Panc1 (cell line): ENCODE measurements around the gene PDE3A. TPM values are rescaled to one million over a fixed set of nuclear protein-coding genes. Genes with fewer than 3 reads are reported as not detected.

Experiments used
- ATAC-seq: fragments of 200-7000 bp; cut with Tn5 transposase; 2 replicates; pipeline ENCODE4 v1.9.1; 2020; ENCODE audit warnings: mild to moderate bottlenecking, moderate library complexity
- BruUV-seq: library from RNA; stranded (reverse); fragments of 400-500 nt; replicated peaks from 2 replicates; lab custom pipeline; 2021; lab: Mats Ljungman, UMichigan
- CTCF ChIA-PET: fragments of 300-600 bp; sonication (Branson Sonifier 250); formaldehyde crosslinking; loops from one replicate; lab custom pipeline; 2022; ENCODE audit warnings: antibody characterized with exemption; lab: Charles Lee
- POLR2A ChIA-PET: fragments of 300-600 bp; sonication (Branson Sonifier 250); formaldehyde crosslinking; loops from one replicate; lab custom pipeline; 2022; ENCODE audit warnings: antibody characterized with exemption; lab: Charles Lee
- DNase-seq: peaks from one replicate; pipeline ENCODE4 v3.0.0-alpha.2; 2010; ENCODE audit warnings: low read depth, low spot score
- H3K27ac ChIP-seq: 2 replicates; pipeline ENCODE4 v1.5.1; 2011; ENCODE audit warnings: mild to moderate bottlenecking, low read length, inconsistent platforms
- H3K27me3 ChIP-seq: fragments of 200-500 bp; sonication (Bioruptor generic); 2 replicates; pipeline ENCODE4 v1.6.0; 2014; ENCODE audit warnings: low read length, inconsistent platforms; ENCODE audit not compliant: control insufficient read depth, insufficient read depth
- H3K36me3 ChIP-seq: fragments of 200-500 bp; sonication (Bioruptor generic); 2 replicates; pipeline ENCODE4 v1.5.1; 2014; ENCODE audit warnings: inconsistent platforms, mild to moderate bottlenecking, low read length, moderate library complexity; ENCODE audit not compliant: control insufficient read depth, insufficient read depth
- H3K4me1 ChIP-seq: 2 replicates; pipeline ENCODE4 v1.5.1; 2011; ENCODE audit warnings: inconsistent platforms, mild to moderate bottlenecking, low read length, moderate library complexity; ENCODE audit not compliant: control insufficient read depth, insufficient read depth
- H3K4me3 ChIP-seq, 2 experiments: 2 replicates each; pipeline ENCODE4 v1.5.1; 2011 to 2012; ENCODE audit warnings: low read depth in 2 of 2, low read length in 2 of 2, mild to moderate bottlenecking in 2 of 2, inconsistent platforms in 1 of 2, moderate library complexity in 1 of 2
- H3K9me3 ChIP-seq: fragments of 200-500 bp; sonication (Bioruptor generic); 2 replicates; pipeline ENCODE4 v1.5.1; 2014; ENCODE audit warnings: low read depth, mild to moderate bottlenecking, inconsistent platforms, low read length, moderate library complexity; ENCODE audit not compliant: control insufficient read depth, insufficient read depth
- POLR2AphosphoS5 ChIP-seq: IDR thresholded peaks from 2 replicates; pipeline ENCODE4 v1.6.1; 2012; ENCODE audit warnings: mild to moderate bottlenecking, low read depth, low read length, moderate library complexity
- SIN3A ChIP-seq: IDR thresholded peaks from 2 replicates; pipeline ENCODE4 v1.6.1; 2012; ENCODE audit warnings: low read depth, mild to moderate bottlenecking, low read length, moderate library complexity, borderline replicate concordance; ENCODE audit not compliant: insufficient read depth
- TCF7L2 ChIP-seq: IDR thresholded peaks from 2 replicates; pipeline ENCODE4 v1.6.1; 2011; ENCODE audit warnings: mild to moderate bottlenecking, low read depth, low read length, inconsistent platforms
- in situ Hi-C: cut with HindIII; loops from 2 replicates; pipeline ENCODE4 v1.10.0; 2016; ENCODE audit warnings: low sequenced_read_pairs, low pct_unique_long_range_greater_than_20kb
- intact Hi-C: fragments of 100-400 bp; cut with micrococcal nuclease; formaldehyde crosslinking; loops from one replicate; pipeline ENCODE4 v1.10.0; 2022; ENCODE audit not compliant: unreplicated experiment
- total RNA-seq: library from RNA; stranded (reverse); gene quantifications from one replicate; pipeline ENCODE4 v1.2.1, GENCODE V29; 2021; ENCODE audit not compliant: unreplicated experiment
- TF ChIP-seq, protein P1 (sequence below): fragments of 450-650 bp; IDR thresholded peaks from 2 replicates; pipeline ENCODE4 v1.5.1; 2017; ENCODE audit warnings: mild to moderate bottlenecking
- TF ChIP-seq, protein P2 (sequence below), 2 experiments: IDR thresholded peaks; 2 replicates each; pipeline ENCODE4 v1.6.1; 2011 to 2012; ENCODE audit warnings: low read depth in 2 of 2, control low read depth in 1 of 2, low read length in 1 of 2, mild to moderate bottlenecking in 1 of 2, moderate library complexity in 1 of 2; ENCODE audit not compliant: insufficient read depth in 1 of 2

The PDE3A gene
- total RNA-seq, 1 experiment from 2014 or later: 0.03 TPM

DNA sequence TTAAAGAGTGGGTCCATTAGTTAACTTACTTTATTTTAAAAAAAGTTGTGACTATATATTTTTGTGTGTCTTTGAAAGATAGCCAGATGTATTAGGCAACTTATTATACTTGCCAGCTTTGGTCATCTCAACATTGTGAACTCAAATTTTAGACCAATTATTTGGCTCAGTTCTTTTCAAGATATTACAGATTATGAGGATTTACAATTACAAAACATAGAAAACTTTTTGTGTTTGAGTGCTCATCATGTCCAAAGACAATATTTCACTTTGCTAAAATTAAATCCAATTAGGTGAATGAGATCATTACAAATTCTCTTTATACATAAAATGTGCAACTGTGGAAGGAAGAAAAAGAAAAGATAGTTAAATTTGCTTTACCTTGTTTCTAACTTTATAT is 18.3 kb upstream of the PDE3A start:
- Histone ChIP-seq H3K27me3 (no peaks in the 10 kb centered on the region), H3K27ac (no peak overlapping the region), H3K36me3 (no peaks in the 10 kb centered on the region), H3K9me3 (no peaks in the 10 kb centered on the region), H3K4me1 (no peaks in the 10 kb centered on the region), H3K4me3 (no peak overlapping the region)
- ATAC-seq (no peak), DNase-seq (no peak)
- in situ Hi-C loops (no loop called here), intact Hi-C loops (no loop called here)
- BruUV-seq: no TSS peak
- CTCF ChIA-PET: no interaction called here
- POLR2A ChIA-PET: no interaction called here
- TF ChIP-seq, protein P1, sequence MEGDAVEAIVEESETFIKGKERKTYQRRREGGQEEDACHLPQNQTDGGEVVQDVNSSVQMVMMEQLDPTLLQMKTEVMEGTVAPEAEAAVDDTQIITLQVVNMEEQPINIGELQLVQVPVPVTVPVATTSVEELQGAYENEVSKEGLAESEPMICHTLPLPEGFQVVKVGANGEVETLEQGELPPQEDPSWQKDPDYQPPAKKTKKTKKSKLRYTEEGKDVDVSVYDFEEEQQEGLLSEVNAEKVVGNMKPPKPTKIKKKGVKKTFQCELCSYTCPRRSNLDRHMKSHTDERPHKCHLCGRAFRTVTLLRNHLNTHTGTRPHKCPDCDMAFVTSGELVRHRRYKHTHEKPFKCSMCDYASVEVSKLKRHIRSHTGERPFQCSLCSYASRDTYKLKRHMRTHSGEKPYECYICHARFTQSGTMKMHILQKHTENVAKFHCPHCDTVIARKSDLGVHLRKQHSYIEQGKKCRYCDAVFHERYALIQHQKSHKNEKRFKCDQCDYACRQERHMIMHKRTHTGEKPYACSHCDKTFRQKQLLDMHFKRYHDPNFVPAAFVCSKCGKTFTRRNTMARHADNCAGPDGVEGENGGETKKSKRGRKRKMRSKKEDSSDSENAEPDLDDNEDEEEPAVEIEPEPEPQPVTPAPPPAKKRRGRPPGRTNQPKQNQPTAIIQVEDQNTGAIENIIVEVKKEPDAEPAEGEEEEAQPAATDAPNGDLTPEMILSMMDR: no peak
- no peak for TF ChIP-seq SIN3A

DNA sequence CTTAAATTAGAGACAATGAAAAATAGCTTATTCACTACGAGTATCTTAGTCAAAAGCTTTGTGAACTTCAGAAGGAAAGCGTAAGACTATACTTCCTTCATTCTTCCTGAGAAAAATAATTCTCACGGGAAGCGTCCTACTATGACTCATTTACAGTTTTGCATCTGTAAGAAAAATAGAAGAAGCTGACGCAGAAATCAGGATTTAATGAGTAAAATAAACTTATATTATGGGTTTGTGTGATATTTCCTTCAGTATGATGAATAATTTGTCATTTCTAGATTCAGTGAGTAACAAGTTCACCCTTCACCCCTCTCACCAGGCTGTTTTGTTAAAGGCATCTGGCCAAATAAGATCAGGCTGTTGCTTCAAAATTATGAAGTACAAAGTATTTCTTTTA is 17.8 kb upstream of the PDE3A start:
- DNase-seq (no peak), ATAC-seq (no peak)
- H3K4me1 ChIP-seq: no peaks in the 10 kb centered on the region
- ChIA-PET POLR2A (no interaction called here), CTCF (no interaction called here)
- no peak overlapping the region for H3K27ac ChIP-seq
- in situ Hi-C loops: no loop called here
- TF ChIP-seq TCF7L2 (no peak), POLR2AphosphoS5 (no peak), SIN3A (no peak)
- TF ChIP-seq, protein P2, sequence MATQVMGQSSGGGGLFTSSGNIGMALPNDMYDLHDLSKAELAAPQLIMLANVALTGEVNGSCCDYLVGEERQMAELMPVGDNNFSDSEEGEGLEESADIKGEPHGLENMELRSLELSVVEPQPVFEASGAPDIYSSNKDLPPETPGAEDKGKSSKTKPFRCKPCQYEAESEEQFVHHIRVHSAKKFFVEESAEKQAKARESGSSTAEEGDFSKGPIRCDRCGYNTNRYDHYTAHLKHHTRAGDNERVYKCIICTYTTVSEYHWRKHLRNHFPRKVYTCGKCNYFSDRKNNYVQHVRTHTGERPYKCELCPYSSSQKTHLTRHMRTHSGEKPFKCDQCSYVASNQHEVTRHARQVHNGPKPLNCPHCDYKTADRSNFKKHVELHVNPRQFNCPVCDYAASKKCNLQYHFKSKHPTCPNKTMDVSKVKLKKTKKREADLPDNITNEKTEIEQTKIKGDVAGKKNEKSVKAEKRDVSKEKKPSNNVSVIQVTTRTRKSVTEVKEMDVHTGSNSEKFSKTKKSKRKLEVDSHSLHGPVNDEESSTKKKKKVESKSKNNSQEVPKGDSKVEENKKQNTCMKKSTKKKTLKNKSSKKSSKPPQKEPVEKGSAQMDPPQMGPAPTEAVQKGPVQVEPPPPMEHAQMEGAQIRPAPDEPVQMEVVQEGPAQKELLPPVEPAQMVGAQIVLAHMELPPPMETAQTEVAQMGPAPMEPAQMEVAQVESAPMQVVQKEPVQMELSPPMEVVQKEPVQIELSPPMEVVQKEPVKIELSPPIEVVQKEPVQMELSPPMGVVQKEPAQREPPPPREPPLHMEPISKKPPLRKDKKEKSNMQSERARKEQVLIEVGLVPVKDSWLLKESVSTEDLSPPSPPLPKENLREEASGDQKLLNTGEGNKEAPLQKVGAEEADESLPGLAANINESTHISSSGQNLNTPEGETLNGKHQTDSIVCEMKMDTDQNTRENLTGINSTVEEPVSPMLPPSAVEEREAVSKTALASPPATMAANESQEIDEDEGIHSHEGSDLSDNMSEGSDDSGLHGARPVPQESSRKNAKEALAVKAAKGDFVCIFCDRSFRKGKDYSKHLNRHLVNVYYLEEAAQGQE (IDR thresholded peaks at IDR 0.05; ENCODE audit: insufficient read depth in 1 of 2, low read depth in 2 of 2, low read length in 1 of 2): no peak
- TF ChIP-seq, protein P1: no peak
- H3K36me3 ChIP-seq: no peaks in the 10 kb centered on the region
- intact Hi-C loops: no loop called here
- H3K27me3 ChIP-seq: no peaks in the 10 kb centered on the region
- no peaks in the 10 kb centered on the region for H3K9me3 ChIP-seq
- no peak overlapping the region for H3K4me3 ChIP-seq
- BruUV-seq: no TSS peak

DNA sequence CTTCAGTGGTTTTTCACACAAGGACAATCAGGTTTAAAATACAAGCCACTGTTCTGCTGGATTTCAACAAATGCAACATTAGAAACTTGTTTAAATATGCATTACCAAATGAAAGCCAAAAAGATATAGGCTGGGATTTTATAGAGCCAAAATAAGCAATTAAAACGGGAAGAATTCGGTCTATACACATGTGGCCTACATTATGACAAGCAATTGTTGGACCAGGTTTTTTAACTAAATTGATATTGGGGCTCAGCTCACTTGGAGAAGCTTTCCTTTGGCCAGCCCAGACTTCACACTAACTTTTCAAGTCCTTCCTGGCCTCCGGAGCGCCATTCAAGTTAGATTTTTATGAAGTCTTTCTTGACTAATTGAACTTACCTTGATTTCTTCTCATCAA is 16.9 kb upstream of the PDE3A start:
- in situ Hi-C loops: no loop called here
- POLR2A ChIA-PET: no interaction called here

More for the DNA sequence above, 16.9 kb upstream of the PDE3A start:
- no TSS peak for BruUV-seq
- ATAC-seq (no peak), DNase-seq (no peak)
- Histone ChIP-seq H3K4me1 (no peaks in the 10 kb centered on the region), H3K27ac (no peak overlapping the region), H3K27me3 (no peaks in the 10 kb centered on the region), H3K9me3 (no peaks in the 10 kb centered on the region), H3K4me3 (no peak overlapping the region), H3K36me3 (no peaks in the 10 kb centered on the region)
- intact Hi-C loops: no loop called here
- TF ChIP-seq, protein P1: no peak
- no peak for TF ChIP-seq TCF7L2
- no peak for TF ChIP-seq POLR2AphosphoS5
- TF ChIP-seq, protein P2 (IDR thresholded peaks at IDR 0.05; ENCODE audit: insufficient read depth in 1 of 2, low read depth in 2 of 2, low read length in 1 of 2): no peak
- TF ChIP-seq SIN3A: no peak
- CTCF ChIA-PET: no interaction called here
